Stimulated activated naive CD4-positive, alpha-beta T cell (primary cell): ENCODE data around the gene KIAA1217.

Experiments
- DNase-seq, 6 experiments: peaks; one replicate each; lab custom pipeline; 2025; lab: John Stamatoyannopoulos, UW

KIAA1217 gene

DNA sequence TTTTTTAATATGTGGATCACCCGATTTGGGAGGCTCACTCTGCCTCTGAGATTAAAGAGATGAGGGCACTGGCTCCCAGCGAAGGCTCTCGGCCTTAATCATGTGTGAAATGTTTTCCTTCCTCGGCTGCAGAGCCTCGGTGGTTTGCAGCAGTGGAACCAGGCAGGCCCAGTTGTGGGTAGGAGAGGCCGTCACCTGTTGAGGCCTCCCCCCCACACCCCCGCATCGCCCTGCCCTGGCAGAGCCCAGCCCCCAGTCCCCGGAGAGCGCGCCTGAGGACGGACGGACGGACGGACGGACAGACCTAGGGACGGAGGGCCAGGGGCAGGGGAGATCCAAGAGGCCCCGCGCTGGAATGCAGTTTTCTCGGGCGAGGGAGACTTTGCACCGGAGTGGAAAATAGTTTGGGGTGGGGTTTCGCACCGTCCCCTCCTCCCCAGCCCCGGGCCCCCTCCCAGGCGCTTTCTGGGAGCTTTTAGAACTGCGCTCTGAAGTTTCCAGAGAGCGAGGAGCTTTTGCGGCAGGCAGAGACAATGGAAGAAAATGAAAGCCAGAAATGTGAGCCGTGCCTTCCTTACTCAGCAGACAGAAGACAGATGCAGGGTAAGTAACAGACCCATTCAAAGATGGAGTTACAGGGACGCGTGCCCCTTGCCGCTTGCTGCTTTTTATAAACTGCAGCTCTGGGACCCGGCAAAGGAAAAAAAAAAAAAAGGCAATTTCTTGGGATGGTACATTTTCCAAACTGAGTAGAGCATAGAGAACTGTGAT is at the start of gene KIAA1217:
Gene KIAA1217 (plus strand): TSS at position 478 of the 771 bp plus-strand sequence. CDS start 56 bp downstream, at position 534.
- no peak for DNase-seq

DNA sequence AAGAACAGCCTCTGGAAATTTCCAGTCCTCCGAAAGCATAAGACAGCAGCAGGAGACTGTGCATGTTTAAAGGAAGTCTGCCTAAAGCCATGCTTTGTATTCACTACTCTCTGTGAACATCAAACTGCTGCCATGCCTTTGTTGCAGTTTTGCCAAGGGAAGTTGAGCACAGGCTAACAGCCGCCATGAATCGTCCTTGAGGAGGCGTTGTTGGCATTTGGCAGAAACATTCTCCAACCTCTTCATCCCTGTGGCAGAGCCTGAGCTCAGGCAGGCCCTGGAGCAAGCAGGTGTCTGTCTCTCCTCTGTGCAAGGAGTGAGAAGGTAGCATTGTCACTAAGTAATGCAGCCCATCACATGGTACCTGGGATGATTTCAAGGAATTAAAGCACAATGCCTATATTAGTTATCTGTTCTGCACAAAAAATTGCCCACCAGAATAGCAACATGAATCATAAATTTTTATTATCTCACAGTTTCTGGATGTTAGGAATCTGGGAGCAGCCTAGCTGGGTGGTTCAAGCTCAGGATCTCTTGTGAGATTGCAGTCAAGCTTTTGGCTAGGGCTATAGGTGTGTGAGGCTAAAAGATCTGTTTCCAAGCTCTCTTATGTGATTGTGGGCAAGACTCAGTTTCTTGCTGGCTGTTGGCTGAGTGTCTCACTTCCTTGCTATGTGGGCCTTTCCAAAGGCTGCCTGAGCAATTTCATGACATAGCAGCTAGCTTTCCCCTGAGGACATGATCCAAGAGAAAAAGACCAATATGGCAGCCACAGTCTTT is 46.5 kb upstream of the KIAA1217 start:
- no peak for DNase-seq

DNA sequence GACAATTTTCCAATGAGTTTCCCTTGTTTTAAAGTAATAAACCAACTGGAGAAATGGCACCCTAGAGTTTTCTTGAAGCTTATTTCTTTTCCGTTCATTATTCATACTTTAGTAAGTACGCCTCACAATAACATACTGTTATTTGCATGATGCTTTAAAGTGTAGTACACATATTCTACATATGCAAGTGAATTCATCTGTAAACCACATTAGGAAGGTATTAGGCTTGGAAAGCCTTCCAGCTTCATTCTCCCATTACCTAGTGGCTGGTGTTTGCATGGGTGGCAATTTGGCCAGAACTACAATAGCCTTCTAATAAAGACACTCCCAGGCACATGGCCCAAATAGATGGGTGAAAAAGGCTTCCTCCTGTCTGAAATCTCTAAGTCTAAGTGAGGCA is 45.5 kb upstream of the KIAA1217 start:
- no peak for DNase-seq

GRCh38 chr10:24168258-24169170 is 40.4 kb upstream of the KIAA1217 start:
- no peak for DNase-seq

GRCh38 chr10:24170199-24170598 is 38.7 kb upstream of the KIAA1217 start:
- no peak for DNase-seq

- no peak for DNase-seq
Measured at GRCh38 chr10:24172909-24173308, 36.0 kb upstream of the KIAA1217 start.

- no peak for DNase-seq
Measured at GRCh38 chr10:24174014-24174413, 34.9 kb upstream of the KIAA1217 start.

DNA sequence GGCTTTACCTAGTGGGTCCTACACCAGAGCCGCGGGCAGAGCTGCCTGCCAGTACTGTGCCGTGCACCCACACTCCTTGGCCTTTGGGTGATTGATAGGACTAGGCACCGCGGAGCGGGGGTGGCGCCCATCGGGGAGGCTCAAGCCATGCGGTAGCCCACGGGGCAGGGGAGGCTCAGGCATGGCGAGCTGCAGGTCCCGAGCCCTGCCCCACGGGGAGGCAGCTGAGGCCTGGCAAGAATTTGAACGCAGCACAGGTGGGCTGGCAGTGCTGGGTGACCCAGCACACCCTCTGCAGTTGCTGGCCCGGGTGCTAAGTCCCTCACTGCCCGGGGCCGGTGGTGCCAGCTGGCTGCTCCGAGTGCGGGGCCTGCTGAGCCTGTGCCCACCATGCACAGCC is 32.3 kb upstream of the KIAA1217 start:
- no peak for DNase-seq

DNA sequence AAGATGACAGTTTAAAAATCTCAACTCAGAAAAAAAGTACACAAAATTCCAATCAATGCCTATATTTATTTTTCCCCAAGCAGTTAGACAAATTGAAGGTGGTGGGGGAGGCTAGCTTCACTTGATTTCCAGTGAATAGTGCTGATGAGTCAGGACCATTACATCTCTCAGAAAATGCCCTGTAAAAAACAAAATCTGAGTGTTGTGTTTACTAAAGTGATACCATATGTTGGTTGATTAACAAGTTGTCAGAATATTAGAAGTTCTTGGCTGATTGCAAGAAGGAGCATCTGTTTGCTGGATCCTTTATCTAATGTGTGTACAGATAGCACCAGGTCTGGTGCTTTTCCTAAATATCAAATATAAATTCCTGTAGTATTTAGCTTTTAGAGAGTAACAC is 31.3 kb upstream of the KIAA1217 start:
- DNase-seq = no peak

DNA sequence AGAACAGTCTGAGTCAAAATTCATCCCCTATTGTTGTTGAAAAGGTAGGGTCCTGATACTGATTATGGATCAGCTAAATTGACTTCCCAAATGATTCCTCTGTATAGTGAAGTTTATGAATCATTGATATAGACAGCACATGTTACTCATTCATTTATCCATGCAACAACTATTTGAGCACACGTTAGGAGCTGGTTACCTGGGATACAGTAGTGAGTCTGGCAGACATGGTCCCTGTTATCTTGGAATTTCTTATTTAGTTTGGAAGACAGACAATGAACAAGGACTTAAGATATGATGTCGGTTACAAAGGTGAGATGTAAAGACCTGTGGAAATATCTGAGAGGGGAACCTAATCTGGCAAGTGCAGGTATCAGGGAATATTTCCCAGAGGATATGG is 28.0 kb upstream of the KIAA1217 start:
- no peak for DNase-seq

GRCh38 chr10:24184455-24184854 is 24.5 kb upstream of the KIAA1217 start:
- DNase-seq = no peak

GRCh38 chr10:24193330-24193729 is 15.6 kb upstream of the KIAA1217 start:
- no peak for DNase-seq

- DNase-seq = no peak
Measured at GRCh38 chr10:24197263-24197662, 11.7 kb upstream of the KIAA1217 start.

GRCh38 chr10:24201503-24202180 is 7.3 kb upstream of the KIAA1217 start:
- no peak for DNase-seq

GRCh38 chr10:24202181-24202570 is 6.8 kb upstream of the KIAA1217 start:
- DNase-seq = no peak

GRCh38 chr10:24205821-24206220 is 3.1 kb upstream of the KIAA1217 start:
- DNase-seq = no peak

- DNase-seq = no peak
Measured at GRCh38 chr10:24206334-24206733, 2.6 kb upstream of the KIAA1217 start.

DNA sequence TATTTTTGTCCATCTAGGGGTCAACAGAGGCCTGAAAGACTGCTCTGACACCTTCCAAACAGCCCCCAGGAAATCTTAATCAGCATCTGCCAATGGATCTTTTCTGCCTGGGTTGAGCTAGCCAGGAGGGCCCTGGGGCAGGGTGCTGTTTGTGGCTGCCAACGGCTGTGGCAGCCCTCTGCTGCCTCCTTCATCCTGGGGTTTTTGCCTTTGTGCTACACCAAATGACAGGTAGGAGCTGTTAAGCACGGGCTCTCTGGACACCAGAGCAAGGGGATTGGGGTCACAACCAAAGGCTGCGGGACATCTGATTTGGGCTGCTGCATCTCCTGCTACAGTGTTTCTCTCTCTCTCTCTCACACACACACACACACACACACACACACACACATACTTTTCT is 2.0 kb upstream of the KIAA1217 start:
- DNase-seq = no peak

DNA sequence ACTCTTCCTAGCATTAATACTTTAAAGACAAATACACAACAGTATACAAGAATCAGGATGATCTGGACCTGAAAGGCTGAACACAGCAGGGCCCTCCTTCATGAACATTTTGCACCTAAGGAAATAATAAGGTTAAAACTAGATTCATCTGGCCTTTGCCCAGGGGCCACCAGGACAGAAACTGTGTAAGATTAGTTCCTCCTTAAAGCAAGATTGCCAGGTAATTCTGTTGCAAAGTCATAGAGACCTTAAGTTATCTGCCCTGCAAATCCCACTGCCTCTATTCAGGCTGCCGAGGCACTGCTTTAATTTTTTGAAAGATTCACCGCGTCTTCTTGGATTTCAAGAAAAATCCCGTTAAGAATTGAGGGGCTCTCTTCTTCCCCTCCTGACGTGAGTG is 1.6 kb upstream of the KIAA1217 start:
- DNase-seq = no peak

DNA sequence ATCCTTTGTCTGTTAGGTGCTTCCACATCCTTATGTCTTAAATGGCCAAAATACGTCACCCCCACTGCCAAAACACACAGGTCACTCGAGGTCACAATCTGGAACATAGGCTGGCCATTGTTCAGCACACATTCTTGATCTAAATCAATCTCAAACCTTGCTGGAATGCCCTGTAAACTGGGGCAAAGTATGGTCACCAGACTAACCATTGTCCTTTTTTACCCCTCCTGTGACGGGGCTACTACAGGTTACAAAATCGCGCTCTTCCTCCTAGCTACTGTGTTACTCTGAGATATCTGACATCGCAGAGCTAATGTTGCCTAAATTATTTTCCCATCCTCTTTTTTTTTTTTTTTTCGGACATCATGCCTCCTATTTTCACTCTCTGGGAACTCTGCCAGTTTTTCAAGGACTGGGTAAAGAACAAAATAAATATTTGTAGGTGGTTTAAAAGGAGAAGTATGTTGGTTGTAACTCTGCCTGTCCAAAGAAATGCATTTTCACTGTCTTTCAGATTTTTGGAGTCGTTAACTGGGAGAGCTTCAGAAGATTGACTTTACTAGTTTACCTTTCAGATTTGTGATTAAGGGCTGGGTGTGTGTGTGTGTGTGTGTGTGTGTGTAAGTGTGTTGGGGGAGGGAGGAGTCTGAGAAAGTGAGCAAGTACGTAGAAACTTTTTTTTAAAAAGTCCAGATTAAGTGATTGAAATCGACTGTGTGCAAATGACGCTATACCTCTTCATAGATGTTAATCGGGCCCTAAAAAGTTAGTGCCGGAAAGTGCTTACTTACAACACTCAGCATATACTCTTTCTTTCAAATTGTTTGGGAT is 942 bp upstream of the KIAA1217 start:
- DNase-seq = no peak

- DNase-seq = no peak
Measured at GRCh38 chr10:24209432-24209771, 464 bp downstream of the KIAA1217 start.
